WI38 (cell line): Measurements from ENCODE around the gene PITPNB.

ENCODE experiments used
- H3K4me3 ChIP-seq: 2 replicates; pipeline ENCODE4 v1.5.1; 2011; ENCODE audit warnings: low read depth, mild to moderate bottlenecking, control low read depth, low read length
- TF ChIP-seq, protein P1 (sequence below): IDR thresholded peaks from 2 replicates; pipeline ENCODE4 v1.5.1; 2012; ENCODE audit warnings: low read depth, mild to moderate bottlenecking, control low read depth, low read length

Gene PITPNB

DNA sequence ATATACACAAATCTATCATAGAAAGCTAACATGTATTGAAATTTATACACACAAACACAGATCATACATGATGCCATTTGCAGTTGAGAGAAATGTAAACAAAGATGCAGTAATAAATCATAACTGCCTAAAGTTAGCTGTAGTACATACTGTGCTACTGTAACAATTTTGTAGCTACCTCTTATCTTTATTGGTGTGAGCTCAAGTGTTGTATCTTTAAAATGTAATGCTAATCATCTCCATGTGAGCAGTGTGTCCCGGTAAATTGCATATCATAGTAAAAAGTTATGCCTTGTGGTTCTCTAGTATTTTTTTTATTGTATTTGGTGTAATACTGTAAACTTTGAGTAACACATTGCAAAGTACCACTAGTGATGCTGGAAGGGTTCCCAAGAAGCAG lies 16.8 kb upstream of the PITPNB start:
- TF ChIP-seq, protein P1, sequence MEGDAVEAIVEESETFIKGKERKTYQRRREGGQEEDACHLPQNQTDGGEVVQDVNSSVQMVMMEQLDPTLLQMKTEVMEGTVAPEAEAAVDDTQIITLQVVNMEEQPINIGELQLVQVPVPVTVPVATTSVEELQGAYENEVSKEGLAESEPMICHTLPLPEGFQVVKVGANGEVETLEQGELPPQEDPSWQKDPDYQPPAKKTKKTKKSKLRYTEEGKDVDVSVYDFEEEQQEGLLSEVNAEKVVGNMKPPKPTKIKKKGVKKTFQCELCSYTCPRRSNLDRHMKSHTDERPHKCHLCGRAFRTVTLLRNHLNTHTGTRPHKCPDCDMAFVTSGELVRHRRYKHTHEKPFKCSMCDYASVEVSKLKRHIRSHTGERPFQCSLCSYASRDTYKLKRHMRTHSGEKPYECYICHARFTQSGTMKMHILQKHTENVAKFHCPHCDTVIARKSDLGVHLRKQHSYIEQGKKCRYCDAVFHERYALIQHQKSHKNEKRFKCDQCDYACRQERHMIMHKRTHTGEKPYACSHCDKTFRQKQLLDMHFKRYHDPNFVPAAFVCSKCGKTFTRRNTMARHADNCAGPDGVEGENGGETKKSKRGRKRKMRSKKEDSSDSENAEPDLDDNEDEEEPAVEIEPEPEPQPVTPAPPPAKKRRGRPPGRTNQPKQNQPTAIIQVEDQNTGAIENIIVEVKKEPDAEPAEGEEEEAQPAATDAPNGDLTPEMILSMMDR = no peak
- H3K4me3 ChIP-seq = no peak overlapping the region

DNA sequence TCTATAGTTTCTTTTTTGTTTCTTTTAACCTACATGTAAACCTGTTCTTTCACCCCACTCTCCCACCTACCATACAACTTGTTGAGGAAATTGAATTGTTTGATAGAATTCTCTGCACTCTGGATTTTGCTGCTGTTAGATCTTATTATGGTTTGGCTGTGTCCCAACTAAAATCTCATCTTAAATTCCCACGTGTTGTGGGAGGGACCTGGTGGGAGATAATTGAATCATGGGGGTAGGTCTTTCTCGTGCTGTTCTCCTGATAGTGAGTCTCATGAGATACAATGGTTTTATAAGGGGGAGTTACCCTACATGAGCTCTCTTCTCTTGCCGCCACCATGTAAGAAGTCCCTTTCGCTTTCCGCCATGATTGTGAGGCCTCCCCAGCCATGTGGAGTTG lies 15.0 kb upstream of the PITPNB start:
- H3K4me3 ChIP-seq = no peak overlapping the region
- TF ChIP-seq, protein P1 = no peak

DNA sequence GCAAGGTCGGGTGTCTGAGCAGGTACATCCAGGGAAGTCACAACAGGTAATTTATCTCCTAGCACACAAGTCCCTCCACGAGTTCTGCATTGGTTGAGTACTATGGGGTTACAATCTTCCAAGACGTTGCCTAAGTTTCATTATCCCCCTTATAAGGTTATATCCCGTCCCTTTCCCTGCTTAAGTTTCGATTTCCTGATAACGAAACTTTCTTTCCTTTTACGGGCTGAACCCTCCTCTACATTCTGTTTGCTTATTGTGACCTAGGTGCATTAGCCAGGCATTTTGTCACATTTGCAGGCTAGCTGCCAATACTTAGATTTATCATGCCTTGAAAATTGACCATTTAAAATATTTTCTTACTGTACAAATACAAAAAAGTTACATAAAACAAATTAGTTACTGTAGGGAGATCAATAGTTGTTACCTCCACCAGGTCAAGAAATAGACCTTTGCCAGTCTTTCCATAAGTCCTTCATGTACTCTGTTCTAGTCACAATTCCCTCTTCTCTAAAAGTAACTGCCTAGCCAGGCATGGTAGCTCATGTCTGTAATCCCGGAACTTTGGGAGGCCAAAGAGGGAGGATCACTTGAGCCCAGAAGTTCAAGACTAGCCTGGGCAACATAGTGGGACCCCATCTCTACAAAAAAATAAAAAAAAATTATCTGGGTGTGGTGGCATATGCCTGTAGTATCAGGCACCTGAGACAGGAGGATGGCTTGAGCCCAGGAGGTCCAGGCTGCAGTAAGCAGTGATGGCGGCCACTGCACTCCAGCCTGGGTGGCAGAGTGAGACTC lies 14.3 kb upstream of the PITPNB start:
- H3K4me3 ChIP-seq = no peak overlapping the region
- TF ChIP-seq, protein P1 = no peak

DNA sequence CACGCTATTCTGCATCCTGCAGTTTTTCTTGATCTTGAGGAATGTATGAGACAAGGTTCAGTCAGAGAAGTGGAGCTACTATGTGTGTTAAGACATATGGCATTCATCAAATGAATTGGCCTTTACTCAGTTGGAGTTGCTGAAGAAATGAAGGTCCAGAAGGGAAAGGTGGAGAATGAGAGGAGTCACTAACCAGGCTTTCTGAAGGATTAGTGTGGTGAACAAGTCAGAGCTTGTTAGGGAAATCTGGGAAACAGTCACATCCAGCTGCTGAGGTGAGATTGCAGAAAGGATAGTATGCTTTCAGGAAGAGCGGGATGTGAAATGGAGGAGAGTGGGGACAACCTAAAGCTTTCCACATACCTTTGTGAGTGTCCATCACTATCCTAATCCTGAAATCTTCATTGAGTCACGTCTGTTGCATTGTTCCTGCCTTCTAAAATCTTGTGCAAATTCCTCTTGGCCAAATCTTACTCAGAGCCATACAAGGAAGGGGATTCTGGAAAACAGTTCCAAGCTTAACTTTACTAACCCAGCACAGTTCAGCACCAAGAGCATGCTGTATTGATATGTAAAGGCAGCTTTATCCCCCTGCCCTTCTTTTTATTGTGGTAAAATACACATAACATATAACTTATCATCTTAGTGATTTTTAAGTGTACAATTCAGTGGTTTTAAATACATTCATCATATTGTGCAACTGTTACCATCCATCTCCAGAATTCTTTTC lies 11.4 kb upstream of the PITPNB start:
- H3K4me3 ChIP-seq = no peak overlapping the region
- TF ChIP-seq, protein P1 = no peak

DNA sequence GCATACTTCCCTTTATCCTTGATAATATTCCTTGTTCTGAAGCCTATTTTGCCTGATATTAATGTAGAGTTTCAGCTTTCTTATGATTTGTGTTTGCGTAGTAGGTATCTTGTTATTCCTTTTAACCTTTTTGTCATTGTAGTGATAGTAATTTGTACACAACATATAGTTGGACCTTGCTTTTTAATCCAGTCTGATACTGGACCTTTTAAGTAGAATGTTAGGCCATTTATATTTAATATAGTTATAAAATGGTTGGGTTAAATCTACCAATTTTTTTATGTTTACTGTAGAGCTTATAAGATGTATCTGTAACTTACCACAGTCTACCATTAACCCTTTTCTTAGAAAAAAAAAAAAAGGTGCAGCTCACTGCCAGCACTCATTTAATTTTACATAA lies 8.6 kb upstream of the PITPNB start:
- TF ChIP-seq, protein P1 = no peak
- H3K4me3 ChIP-seq = no peak overlapping the region

DNA sequence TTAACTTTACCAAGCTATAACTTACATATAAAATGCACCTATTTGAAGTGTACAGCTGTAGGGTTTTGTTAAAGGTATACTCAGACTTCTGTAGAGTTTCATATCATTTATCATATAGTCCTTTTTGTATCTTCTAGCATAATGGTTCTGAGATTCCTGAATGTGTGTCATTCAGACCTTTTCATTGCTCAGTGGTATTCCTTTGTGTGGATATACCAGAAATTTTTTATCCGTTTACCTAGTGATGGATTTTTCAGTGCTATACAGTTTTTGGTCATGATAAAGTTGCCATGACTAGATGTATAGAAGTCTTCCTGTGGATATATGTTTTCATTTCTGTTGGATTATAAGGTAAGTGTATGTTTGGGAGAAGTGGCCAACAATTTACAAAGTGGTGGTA lies 6.3 kb upstream of the PITPNB start:
- H3K4me3 ChIP-seq = no peak overlapping the region
- TF ChIP-seq, protein P1 = no peak
